ENCODE measurements around the gene TLX2.
A peak's percentile ranks its signal among the peaks of the same experiment; 100 is the strongest.

The TLX2 gene

GRCh38 chr2:74536166-74536950 lies 22.1 kb downstream of the TLX2 start:
- no peak for DNase-seq

GRCh38 chr2:74537140-74537539 lies 22.9 kb downstream of the TLX2 start:
- DNase-seq: no peak

GRCh38 chr2:74538881-74539339 lies 24.7 kb downstream of the TLX2 start:
- no peak for DNase-seq

- no peak for DNase-seq
Measured at GRCh38 chr2:74540291-74540690, 26.0 kb downstream of the TLX2 start.

GRCh38 chr2:74542978-74543377 lies 28.7 kb downstream of the TLX2 start:
- no peak for DNase-seq

- no peak for DNase-seq
Measured at GRCh38 chr2:74544634-74545033, 30.4 kb downstream of the TLX2 start.

- DNase-seq: no peak
Measured at GRCh38 chr2:74546004-74546403, 31.8 kb downstream of the TLX2 start.

- no peak for DNase-seq
Measured at GRCh38 chr2:74548285-74548899, 34.1 kb downstream of the TLX2 start.

GRCh38 chr2:74548900-74549826 lies 34.9 kb downstream of the TLX2 start:
- no peak for DNase-seq

- no peak for DNase-seq
Measured at GRCh38 chr2:74550231-74550630, 36.0 kb downstream of the TLX2 start.

GRCh38 chr2:74551530-74551929 lies 37.3 kb downstream of the TLX2 start:
- no peak for DNase-seq

GRCh38 chr2:74551942-74552913 lies 38.0 kb downstream of the TLX2 start:
- DNase-seq: no peak

- DNase-seq: no peak
Measured at GRCh38 chr2:74552914-74553811, 38.9 kb downstream of the TLX2 start.

- DNase-seq: peak; percentile 77
Measured at GRCh38 chr2:74553892-74554819, 39.9 kb downstream of the TLX2 start, which contains the start of the genes DOK1 and LOXL3. Gene DOK1, plus strand, starts transcription at chr2:74554720. Its CDS starts 35 bp downstream, at chr2:74554755. Gene LOXL3, minus strand, starts transcription at chr2:74553942. Its CDS starts 1,308 bp downstream, at chr2:74552634.

- DNase-seq: peak; percentile 36
Measured at GRCh38 chr2:74554820-74555531, 40.7 kb downstream of the TLX2 start.

GRCh38 chr2:74555610-74556103 lies 41.4 kb downstream of the TLX2 start:
- no peak for DNase-seq

- no peak for DNase-seq
Measured at GRCh38 chr2:74556159-74556558, 41.9 kb downstream of the TLX2 start.

GRCh38 chr2:74556831-74557370 lies 42.7 kb downstream of the TLX2 start:
- no peak for DNase-seq
